Gastroesophageal sphincter (tissue), 4 donors: Measurements from ENCODE around the gene ZMAT3. TPM values are rescaled to one million over a fixed set of nuclear protein-coding genes. Genes with fewer than 3 reads are reported as not detected.
"Not testable (repeated sequence)": the region's sequence is repeated elsewhere in the genome, so short reads cannot be mapped to it uniquely, and the experiment has no call there.

Experiments used
- ATAC-seq: fragments of 150-250 bp; one replicate; pipeline ENCODE4 v1.9.1; 2016; ENCODE audit warnings: mild to moderate bottlenecking, moderate library complexity
- H3K27ac ChIP-seq, 4 donors: fragments of 200-600 bp; sonication (generic) in 3 of 4; 1 replicate in 3 of 4; 2 replicates in 1 of 4; pipeline ENCODE4 v1.5.1; 2016 to 2019
- H3K27me3 ChIP-seq: fragments of 200-600 bp; sonication (generic); one replicate; pipeline ENCODE4 v1.5.1; 2019
- H3K36me3 ChIP-seq, 2 donors: fragments of 200-600 bp; sonication (generic); one replicate each; pipeline ENCODE4 v1.5.1; 2019; ENCODE audit warnings: control low read depth in 1 of 2
- H3K4me1 ChIP-seq, 3 donors: fragments of 200-600 bp; sonication (generic); 1 replicate in 2 of 3; 2 replicates in 1 of 3; pipeline ENCODE4 v1.5.1; 2016 to 2019; ENCODE audit warnings: control low read depth in 2 of 3
- H3K4me3 ChIP-seq, 2 donors: fragments of 200-600 bp; sonication (generic); one replicate each; pipeline ENCODE4 v1.5.1; 2019; ENCODE audit warnings: mild to moderate bottlenecking in 1 of 2, moderate library complexity in 1 of 2
- H3K9me3 ChIP-seq, 3 donors: fragments of 200-600 bp; sonication (generic); one replicate each; pipeline ENCODE4 v1.5.1; 2017 to 2019; ENCODE audit warnings: control low read depth in 2 of 3
- CTCF ChIP-seq, 4 experiments: fragments of 200-600 bp in 2 of 4; fragments of 450-650 bp in 2 of 4; sonication (generic) in 1 of 4; IDR thresholded peaks; one replicate each; pipeline ENCODE4 v1.5.1; 2017 to 2019; ENCODE audit warnings: antibody characterized with exemption in 4 of 4, mild to moderate bottlenecking in 2 of 4, moderate library complexity in 2 of 4
- EP300 ChIP-seq: sonication (generic); formaldehyde crosslinking; IDR thresholded peaks from one replicate; pipeline ENCODE4 v1.6.1; 2017; ENCODE audit warnings: antibody characterized with exemption, mild to moderate bottlenecking
- POLR2A ChIP-seq, 2 donors: fragments of 450-650 bp; IDR thresholded peaks; one replicate each; pipeline ENCODE4 v1.6.1; 2017; ENCODE audit warnings: antibody characterized with exemption in 2 of 2, mild to moderate bottlenecking in 2 of 2, moderate library complexity in 1 of 2
- POLR2AphosphoS5 ChIP-seq: sonication (generic); formaldehyde crosslinking; IDR thresholded peaks from one replicate; pipeline ENCODE4 v1.6.1; 2017; ENCODE audit warnings: antibody characterized with exemption
- WGBS, 2 donors: methylation state at CpG; one replicate each; pipeline ENCODE4 v1.1.5; 2018; ENCODE audit warnings: low coverage in 1 of 2; 5-methylcytosine and 5-hydroxymethylcytosine counted together
- total RNA-seq, 4 donors: library from RNA; depleted of rRNA; stranded (reverse); fragments of >200 nt; gene quantifications; one replicate each; pipeline ENCODE4 v1.1.0, GENCODE V29; 2016

The ZMAT3 gene
- total RNA-seq, 4 donors from 2014 or later: 16.4 to 28.8 (median 19.2) TPM

DNA sequence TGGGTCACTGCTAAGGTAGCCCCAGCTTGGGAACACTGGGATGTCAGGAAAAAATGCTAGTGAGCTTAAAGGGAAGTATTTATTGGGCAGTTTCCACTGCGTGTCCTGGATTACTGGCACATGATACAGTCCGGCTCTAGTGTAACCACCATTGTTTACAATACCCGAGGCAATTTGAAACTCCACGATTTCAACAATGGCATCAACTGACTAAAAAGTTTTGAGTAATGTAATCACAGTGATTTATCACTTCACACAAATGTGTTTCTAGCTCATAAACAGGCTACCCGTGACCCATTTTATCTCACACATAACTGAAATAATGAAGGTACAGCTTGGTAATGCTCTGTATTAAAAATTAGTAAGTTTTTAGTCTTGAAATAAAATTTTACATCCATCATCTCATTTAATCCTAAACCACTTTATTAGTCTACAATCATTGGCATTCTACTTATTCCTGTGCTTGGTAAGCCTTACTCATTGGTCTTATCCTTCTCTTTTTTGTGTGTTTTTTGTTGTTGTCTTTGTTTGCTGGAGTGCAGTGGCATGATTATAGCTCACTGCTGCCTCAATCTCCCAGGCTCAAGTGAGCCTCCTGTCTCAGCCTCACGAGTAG lies 7.6 kb downstream of the ZMAT3 start:
- no peak for ATAC-seq
- WGBS, 2 donors: 33 to 46% methylated on average over 5 to 6 of the region's 6 CpGs
- TF ChIP-seq EP300 (no peak), POLR2AphosphoS5 (peak; percentile 36), CTCF (IDR thresholded peaks at IDR 0.05) (no peak)
- peak overlapping the region in 1 of 4 donors; percentile 43 for H3K27ac ChIP-seq
- peaks cover 0 to 23% of the 10 kb centered on the region in 2 donors for H3K36me3 ChIP-seq
- H3K27me3 ChIP-seq: no peaks in the 10 kb centered on the region
- H3K4me1 ChIP-seq: peaks cover 0 to 39% (median 0%) of the 10 kb centered on the region in 3 donors
- no peaks in the 10 kb centered on the region for H3K9me3 ChIP-seq
- no peak overlapping the region for H3K4me3 ChIP-seq

DNA sequence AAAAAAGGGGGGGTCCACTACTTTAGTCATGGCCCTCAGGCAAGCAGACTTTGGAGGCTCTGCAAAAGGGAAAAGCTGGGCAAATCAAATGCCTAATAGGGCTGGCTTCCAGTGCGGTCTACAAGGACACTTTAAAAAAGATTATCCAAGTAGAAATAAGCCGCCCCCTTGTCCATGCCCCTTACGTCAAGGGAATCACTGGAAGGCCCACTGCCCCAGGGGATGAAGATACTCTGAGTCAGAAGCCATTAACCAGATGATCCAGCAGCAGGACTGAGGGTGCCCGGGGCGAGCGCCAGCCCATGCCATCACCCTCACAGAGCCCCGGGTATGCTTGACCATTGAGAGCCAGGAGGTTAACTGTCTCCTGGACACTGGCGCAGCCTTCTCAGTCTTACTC lies 15.3 kb downstream of the ZMAT3 start:
- Histone ChIP-seq H3K36me3 (peaks cover 0 to 19% of the 10 kb centered on the region in 2 donors), H3K4me1 (no peaks in the 10 kb centered on the region), H3K9me3 (no peaks in the 10 kb centered on the region), H3K27ac (no peak overlapping the region), H3K27me3 (no peaks in the 10 kb centered on the region), H3K4me3 (no peak overlapping the region)
- no peak for ATAC-seq
- 95 to 100% methylated on average over 1 to 8 of the region's 8 CpGs for WGBS, 2 donors
- no peak for TF ChIP-seq POLR2AphosphoS5
- TF ChIP-seq EP300: no peak
- TF ChIP-seq POLR2A (IDR thresholded peaks at IDR 0.05): no peak
- no peak for TF ChIP-seq CTCF (IDR thresholded peaks at IDR 0.05)

DNA sequence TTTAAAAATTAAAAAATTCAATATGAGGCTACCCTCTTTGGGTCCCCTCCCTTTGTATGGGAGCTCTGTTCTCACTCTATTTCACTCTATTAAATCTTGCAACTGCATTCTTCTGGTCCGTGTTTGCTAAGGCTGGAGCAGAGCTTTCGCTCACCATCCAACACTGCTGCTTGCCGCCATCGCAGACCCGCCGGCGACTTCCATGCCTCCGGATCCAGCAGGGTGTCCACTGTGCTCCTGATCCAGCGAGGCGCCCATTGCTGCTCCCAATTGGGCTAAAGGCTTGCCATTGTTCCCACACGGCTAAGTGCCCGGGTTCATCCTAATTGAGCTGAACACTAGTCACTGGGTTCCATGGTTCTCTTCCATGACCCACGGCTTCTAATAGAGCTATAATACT lies 17.0 kb downstream of the ZMAT3 start:
- not testable (repeated sequence) for H3K4me1 ChIP-seq, H3K27me3 ChIP-seq, H3K9me3 ChIP-seq, H3K4me3 ChIP-seq, H3K27ac ChIP-seq, ATAC-seq
- H3K36me3 ChIP-seq: peaks cover 0 to 19% of the 10 kb centered on the region in 2 donors
- 54 to 94% methylated on average over 3 to 10 of the region's 13 CpGs for WGBS, 2 donors

DNA sequence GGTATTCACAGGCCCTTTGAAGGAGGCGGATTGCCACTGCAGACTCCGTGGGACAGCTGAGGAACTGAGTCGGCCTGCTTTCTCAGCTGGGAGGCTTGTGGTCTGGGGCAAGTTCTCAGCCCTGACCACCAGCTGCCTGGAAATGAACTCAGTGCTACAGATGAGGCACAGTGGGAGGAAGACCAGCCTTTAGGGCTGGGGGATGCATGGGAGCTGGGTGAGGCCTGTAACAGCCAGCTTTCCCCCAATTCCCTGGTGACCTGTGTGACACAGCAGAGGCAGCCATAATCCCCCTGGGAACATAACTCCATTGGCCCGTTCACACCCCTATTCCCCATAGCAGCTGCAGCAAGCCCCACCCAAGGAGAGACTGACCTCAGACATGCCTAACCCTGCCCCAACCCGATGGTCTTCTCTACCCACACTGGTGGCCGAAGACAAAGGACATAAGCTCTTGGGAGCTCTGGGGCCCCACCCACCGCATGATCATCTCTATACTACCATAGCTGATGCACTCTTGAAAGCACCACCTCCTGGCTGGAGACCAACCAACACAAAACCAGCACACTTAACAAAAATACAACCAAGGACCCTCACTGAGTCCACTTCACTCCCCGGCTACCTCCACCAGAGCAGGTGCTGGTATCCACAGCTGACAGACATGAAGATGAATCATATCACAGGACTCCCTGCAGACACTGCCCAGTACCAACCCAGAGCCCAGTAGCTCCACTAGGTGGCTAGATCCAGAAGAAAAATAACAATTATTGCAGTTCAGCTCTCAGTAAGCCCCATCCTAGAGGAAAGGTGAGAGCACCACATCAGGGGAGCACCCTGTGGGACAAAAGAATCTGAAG lies 24.9 kb downstream of the ZMAT3 start:
- WGBS, 2 donors: 92 to 93% methylated on average over 3 to 7 of the region's 8 CpGs
- Histone ChIP-seq H3K9me3 (no peaks in the 10 kb centered on the region), H3K4me3 (no peak overlapping the region), H3K27ac (no peak overlapping the region), H3K36me3 (no peaks in the 10 kb centered on the region), H3K27me3 (no peaks in the 10 kb centered on the region), H3K4me1 (peaks cover 0 to 9% (median 0%) of the 10 kb centered on the region in 3 donors)
- no peak for ATAC-seq
- TF ChIP-seq POLR2AphosphoS5 (no peak), POLR2A (IDR thresholded peaks at IDR 0.05) (no peak), EP300 (no peak), CTCF (IDR thresholded peaks at IDR 0.05) (no peak)

- no peak for ATAC-seq
- Histone ChIP-seq H3K27me3 (no peaks in the 10 kb centered on the region), H3K27ac (no peak overlapping the region), H3K4me1 (peaks cover 0 to 9% (median 0%) of the 10 kb centered on the region in 3 donors), H3K36me3 (no peaks in the 10 kb centered on the region), H3K4me3 (no peak overlapping the region), H3K9me3 (no peaks in the 10 kb centered on the region)
- 43 to 73% methylated on average over 1 of the region's 1 CpG for WGBS, 2 donors
- TF ChIP-seq EP300 (no peak), CTCF (IDR thresholded peaks at IDR 0.05) (no peak), POLR2A (IDR thresholded peaks at IDR 0.05) (no peak)
Measured at GRCh38 chr3:179045719-179046402, 25.7 kb downstream of the ZMAT3 start.

DNA sequence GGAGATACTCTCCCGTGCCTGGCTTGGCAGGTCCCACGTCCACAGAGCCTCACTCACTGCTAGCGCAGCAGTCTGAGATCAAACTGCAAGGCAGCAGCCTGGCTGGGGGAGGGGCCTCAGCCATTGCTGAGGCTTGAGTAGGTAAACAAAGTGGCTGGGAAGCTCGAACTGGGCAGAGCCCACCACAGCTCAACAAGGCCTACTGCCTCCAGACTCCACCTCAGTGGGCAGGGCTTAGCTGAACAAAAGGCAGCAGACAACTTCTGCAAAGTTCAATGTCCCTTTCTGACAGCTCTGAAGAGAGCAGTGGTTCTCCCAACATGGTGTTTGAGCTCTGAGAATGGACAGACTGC lies 32.7 kb downstream of the ZMAT3 start:
- H3K4me3 ChIP-seq, H3K9me3 ChIP-seq, H3K27me3 ChIP-seq, ATAC-seq, H3K36me3 ChIP-seq, H3K27ac ChIP-seq: not testable (repeated sequence)
- H3K4me1 ChIP-seq: peaks cover 0 to 30% (median 0%) of the 10 kb centered on the region in 3 donors
- no CpG with 5 or more reads among the region's 4 CpGs for WGBS, 2 donors
